ENCODE data around the gene MKRN2. TPM values are rescaled to one million over a fixed set of nuclear protein-coding genes. Genes with fewer than 3 reads are reported as not detected.

The MKRN2 gene
- total and polyA plus RNA-seq, 2 donors (not counting 3 experiments of a cell fraction or from before 2014, with no cell fraction given), result 27.3 to 29.9 TPM

DNA sequence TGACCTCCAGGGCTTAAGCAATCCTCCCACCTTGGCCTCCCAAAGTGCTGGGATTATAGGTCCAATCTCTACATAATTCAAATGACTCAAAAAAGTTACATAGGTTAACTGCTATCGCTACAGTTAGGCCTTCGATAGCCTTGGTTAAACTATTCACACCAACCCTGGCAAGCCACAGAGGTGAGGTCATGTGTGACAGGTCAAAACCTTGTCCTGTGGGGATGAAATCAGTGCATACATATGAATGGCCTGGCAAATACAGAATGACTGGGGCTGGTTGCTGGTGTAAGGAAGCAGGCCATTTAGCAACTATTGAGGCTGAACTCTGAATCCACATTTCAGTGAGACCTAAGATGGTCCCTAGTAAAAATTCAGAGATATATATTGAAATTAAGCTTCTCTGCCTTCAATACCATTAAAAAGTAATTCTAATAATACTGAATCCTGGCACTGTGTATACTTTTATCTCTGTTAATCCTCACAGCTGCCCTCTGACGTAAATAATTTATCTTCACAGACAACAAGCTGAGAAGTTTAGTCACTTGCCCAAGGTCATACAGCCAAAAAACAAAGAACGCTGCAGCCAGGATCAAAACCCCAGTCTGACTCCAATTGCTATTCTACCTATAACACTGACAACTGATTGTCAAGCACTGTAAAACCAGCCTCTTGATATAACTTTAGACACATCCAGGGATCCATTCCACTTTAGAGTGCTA is 35.3 kb downstream of the MKRN2 start:
- H3K4me1 ChIP-seq (ENCODE audit: control insufficient read depth, extremely low read depth, insufficient read depth, low read length), result peaks cover 4% of the 10 kb centered on the region
- no TSS peak for BruUV-seq (replicated peaks)
- H3K79me2 ChIP-seq (ENCODE audit: control insufficient read depth, insufficient read depth, low read length), result no peaks in the 10 kb centered on the region
- no peaks in the 10 kb centered on the region for H3K9me1 ChIP-seq (replicated peaks; ENCODE audit: control insufficient read depth, extremely low read depth, insufficient read depth, low read length)
- intact Hi-C loops (cut with micrococcal nuclease) (no loop called here), dilution Hi-C loops (cut with MboI; ENCODE audit: extremely low pct_ligation_motif_present, low sequenced_read_pairs) (no loop called here)
- peaks cover 16 to 28% of the 10 kb centered on the region in 2 experiments for H3K36me3 ChIP-seq (ENCODE audit: control insufficient read depth in 2 of 2, extremely low read depth in 1 of 2, insufficient read depth in 2 of 2, low read length in 2 of 2)
- no peaks in the 10 kb centered on the region for H4K20me1 ChIP-seq (replicated peaks; ENCODE audit: control insufficient read depth, extremely low read depth, insufficient read depth, low read length)
- no peak overlapping the region for H3K9ac ChIP-seq (replicated peaks; ENCODE audit: extremely low read depth, insufficient read depth, low read length)
- H3K27ac ChIP-seq (ENCODE audit: insufficient read depth, low read depth, low read length), result no peak overlapping the region
- H3K4me3 ChIP-seq (replicated peaks in 1 of 3; ENCODE audit: insufficient read depth in 1 of 3, low read depth in 1 of 3, low read length in 3 of 3), result no peak overlapping the region
- POLR2A ChIA-PET, result interaction anchor here (0.6 kb wide), 1 partner anchor 62 kb away, joined by 5 read pairs; no protein-coding TSS in a partner anchor
- TF ChIP-seq CTCF (IDR thresholded peaks at IDR 0.05; ENCODE audit: extremely low read depth in 1 of 2, insufficient read depth in 1 of 2, low read depth in 1 of 2, low read length in 2 of 2) (no peak), EZH2 (IDR thresholded peaks at IDR 0.05; ENCODE audit: borderline replicate concordance, low read depth, low read length, severe bottlenecking) (no peak), POLR2A (IDR thresholded peaks at IDR 0.05; ENCODE audit: low read depth, low read length) (no peak), POLR2AphosphoS5 (IDR thresholded peaks at IDR 0.05; ENCODE audit: insufficient read depth, low read depth, low read length) (no peak), MYC (IDR thresholded peaks at IDR 0.05; ENCODE audit: low read depth, low read length) (no peak), FOS (IDR thresholded peaks at IDR 0.05; ENCODE audit: borderline replicate concordance, insufficient read depth, low read length) (no peak), JUN (IDR thresholded peaks at IDR 0.05; ENCODE audit: borderline replicate concordance, insufficient read depth, insufficient read length, low read depth) (no peak), GATA2 (IDR thresholded peaks at IDR 0.05; ENCODE audit: insufficient read depth, insufficient read length, low read depth, low read length) (no peak)
- TF ChIP-seq, protein P1, sequence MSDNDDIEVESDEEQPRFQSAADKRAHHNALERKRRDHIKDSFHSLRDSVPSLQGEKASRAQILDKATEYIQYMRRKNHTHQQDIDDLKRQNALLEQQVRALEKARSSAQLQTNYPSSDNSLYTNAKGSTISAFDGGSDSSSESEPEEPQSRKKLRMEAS (IDR thresholded peaks at IDR 0.05; ENCODE audit: insufficient read depth, insufficient read length), result no peak
- no peak overlapping the region for H3K4me2 ChIP-seq (ENCODE audit: insufficient read depth, low read length)
- DNase-seq (ENCODE audit: low read depth, low spot score), result no peak
- H3K27me3 ChIP-seq (ENCODE audit: control insufficient read depth in 2 of 2, insufficient read depth in 2 of 2, low read length in 2 of 2), result no peaks in the 10 kb centered on the region
- no peaks in the 10 kb centered on the region for H3K9me3 ChIP-seq (replicated peaks; ENCODE audit: control insufficient read depth, insufficient read depth, low read length)
- no peak overlapping the region for H2AFZ ChIP-seq (ENCODE audit: low read depth, low read length)
- FAIRE-seq, result no peak
- CTCF ChIA-PET, result interaction anchor here (1.3 kb wide), 1 partner anchor 23 kb away, joined by 3 read pairs; no protein-coding TSS in a partner anchor

Data from endothelial cell of umbilical vein (primary cell).